Activated B cell treated with CpG ODN at 0.5 μM for 24 hours (primary cell): Measurements from ENCODE around the gene POLDIP2. TPM values are rescaled to one million over a fixed set of nuclear protein-coding genes. Genes with fewer than 3 reads are reported as not detected.

ENCODE experiments used
- ATAC-seq: fragments of 200-7000 bp; cut with Tn5 transposase; one replicate; pipeline ENCODE4 v1.10.0; 2021; ENCODE audit warnings: low read depth, mild to moderate bottlenecking, moderate library complexity
- CTCF ChIA-PET: fragments of 350-600 bp; sonication (Branson Sonifier 250); formaldehyde crosslinking; loops from one replicate; lab custom pipeline; 2021; ENCODE audit warnings: antibody characterized with exemption; lab: Charles Lee
- POLR2A ChIA-PET: fragments of 350-600 bp; sonication (Branson Sonifier 250); formaldehyde crosslinking; loops from one replicate; lab custom pipeline; 2021; ENCODE audit warnings: antibody characterized with exemption; lab: Charles Lee
- DNase-seq: peaks from one replicate; pipeline ENCODE4 v3.0.0; 2022
- H3K27ac Mint-ChIP-seq: one replicate; pipeline ENCODE4 v1.8.0; 2020; ENCODE audit warnings: mixed read lengths
- H3K27me3 Mint-ChIP-seq: one replicate; pipeline ENCODE4 v1.8.0; 2021; ENCODE audit warnings: mixed read lengths
- H3K36me3 Mint-ChIP-seq: one replicate; pipeline ENCODE4 v1.8.0; 2021; ENCODE audit warnings: low read depth, mixed read lengths
- H3K4me1 Mint-ChIP-seq: one replicate; pipeline ENCODE4 v1.8.0; 2021; ENCODE audit warnings: mixed read lengths
- H3K4me3 Mint-ChIP-seq: one replicate; pipeline ENCODE4 v1.8.0; 2020; ENCODE audit warnings: mild to moderate bottlenecking, mixed read lengths
- H3K9me3 Mint-ChIP-seq: one replicate; pipeline ENCODE4 v1.8.0; 2020; ENCODE audit warnings: mixed read lengths
- CTCF ChIP-seq: fragments of 200-600 bp; IDR thresholded peaks from one replicate; pipeline ENCODE4 v1.8.0; 2022; ENCODE audit warnings: antibody characterized with exemption, mild to moderate bottlenecking
- intact Hi-C: fragments of 100-400 bp; cut with micrococcal nuclease; formaldehyde crosslinking; loops from one replicate; pipeline ENCODE4 v1.15.1; 2024
- total RNA-seq: library from RNA; stranded (reverse); gene quantifications from 2 replicates; pipeline ENCODE4 v1.2.3, GENCODE V29; 2022

Gene POLDIP2
- total RNA-seq, 1 donor from 2014 or later: 60.5 TPM

- Mint-ChIP-seq H3K36me3 (peaks cover 3% of the 10 kb centered on the region), H3K9me3 (no peaks in the 10 kb centered on the region), H3K27ac (peak overlapping the region; percentile 76), H3K4me1 (peaks cover 25% of the 10 kb centered on the region), H3K27me3 (no peaks in the 10 kb centered on the region), H3K4me3 (peak overlapping the region; percentile 90)
- ATAC-seq (no peak), DNase-seq (no peak)
- CTCF ChIA-PET: interaction anchor here (0.9 kb wide), 1 partner anchor 97 kb away, joined by 5 read pairs; no protein-coding TSS in a partner anchor
- no peak for TF ChIP-seq CTCF
- POLR2A ChIA-PET: interaction anchor here (1.4 to 2.8 kb wide), 3 partner anchors 16 to 257 kb away, joined by 3 to 20 read pairs (median 7); partner anchors contain the start of genes ALDOC, IFT20, POLDIP2 and TNFAIP1
- intact Hi-C loops: loop anchor here (1.0 to 10.0 kb wide), 4 partner anchors 16 to 275 kb away; partner anchors contain the start of genes IFT20, NLK, POLDIP2 and SARM1
These were observed 37.8 kb downstream of the POLDIP2 start for GRCh38 chr17:28319598-28319935.

GRCh38 chr17:28318759-28319597, 38.3 kb downstream of the POLDIP2 start, which contains the start of gene TMEM97:
Gene TMEM97 (plus strand): TSS chr17:28319200. CDS start chr17:28319240, 40 bp downstream.
- peak; percentile 85 for DNase-seq
- Mint-ChIP-seq H3K27me3 (no peaks in the 10 kb centered on the region), H3K27ac (peak within 1 kb of the TSS; percentile 76), H3K4me1 (peaks cover 25% of the 10 kb centered on the region), H3K4me3 (peak within 1 kb of the TSS; percentile 90), H3K36me3 (peaks cover 3% of the 10 kb centered on the region), H3K9me3 (no peaks in the 10 kb centered on the region)
- ChIA-PET POLR2A (interaction anchor here (0.7 to 2.8 kb wide), 4 partner anchors 17 to 820 kb away, joined by 3 to 20 read pairs (median 5); partner anchors contain the start of genes ALDOC, IFT20, POLDIP2 and TNFAIP1), CTCF (interaction anchor here (0.9 kb wide), 1 partner anchor 98 kb away, joined by 5 read pairs; no protein-coding TSS in a partner anchor)
- intact Hi-C loops: loop anchor here (1.0 to 10.0 kb wide), 4 partner anchors 16 to 274 kb away; partner anchors contain the start of genes IFT20, NLK, POLDIP2 and SARM1
- ATAC-seq: peak; percentile 98
- TF ChIP-seq CTCF: no peak

- H3K9me3 Mint-ChIP-seq: no peaks in the 10 kb centered on the region
- H3K27ac Mint-ChIP-seq: peak overlapping the region; percentile 76
- ATAC-seq (no peak), DNase-seq (no peak)
- POLR2A ChIA-PET: interaction anchor here (0.7 to 2.8 kb wide), 4 partner anchors 17 to 821 kb away, joined by 3 to 20 read pairs (median 5); partner anchors contain the start of genes ALDOC, IFT20, POLDIP2 and TNFAIP1
- peaks cover 3% of the 10 kb centered on the region for H3K36me3 Mint-ChIP-seq
- no peaks in the 10 kb centered on the region for H3K27me3 Mint-ChIP-seq
- intact Hi-C loops: loop anchor here (5.0 to 10.0 kb wide), 2 partner anchors 54 to 273 kb away; partner anchors contain the start of genes NLK, SARM1 and VTN
- H3K4me3 Mint-ChIP-seq: peak overlapping the region; percentile 90
- CTCF ChIA-PET: no interaction called here
- H3K4me1 Mint-ChIP-seq: peaks cover 25% of the 10 kb centered on the region
- TF ChIP-seq CTCF: no peak
These were observed 39.2 kb downstream of the POLDIP2 start for GRCh38 chr17:28317966-28318758.

GRCh38 chr17:28317099-28317965, 40.0 kb downstream of the POLDIP2 start:
- TF ChIP-seq CTCF: no peak
- Mint-ChIP-seq H3K9me3 (no peaks in the 10 kb centered on the region), H3K4me3 (peak overlapping the region; percentile 90), H3K27ac (no peak overlapping the region), H3K27me3 (no peaks in the 10 kb centered on the region), H3K4me1 (peaks cover 25% of the 10 kb centered on the region), H3K36me3 (peaks cover 3% of the 10 kb centered on the region)
- CTCF ChIA-PET: no interaction called here
- intact Hi-C loops: loop anchor here (5.0 to 10.0 kb wide), 2 partner anchors 55 to 273 kb away; partner anchors contain the start of genes NLK, SARM1 and VTN
- DNase-seq (no peak), ATAC-seq (no peak)
- POLR2A ChIA-PET: interaction anchor here (2.5 to 2.8 kb wide), 2 partner anchors 18 to 40 kb away, joined by 7 to 20 read pairs; partner anchors contain the start of genes IFT20, POLDIP2 and TNFAIP1
